Measurements from ENCODE around the gene LRPAP1.

Gene LRPAP1

DNA sequence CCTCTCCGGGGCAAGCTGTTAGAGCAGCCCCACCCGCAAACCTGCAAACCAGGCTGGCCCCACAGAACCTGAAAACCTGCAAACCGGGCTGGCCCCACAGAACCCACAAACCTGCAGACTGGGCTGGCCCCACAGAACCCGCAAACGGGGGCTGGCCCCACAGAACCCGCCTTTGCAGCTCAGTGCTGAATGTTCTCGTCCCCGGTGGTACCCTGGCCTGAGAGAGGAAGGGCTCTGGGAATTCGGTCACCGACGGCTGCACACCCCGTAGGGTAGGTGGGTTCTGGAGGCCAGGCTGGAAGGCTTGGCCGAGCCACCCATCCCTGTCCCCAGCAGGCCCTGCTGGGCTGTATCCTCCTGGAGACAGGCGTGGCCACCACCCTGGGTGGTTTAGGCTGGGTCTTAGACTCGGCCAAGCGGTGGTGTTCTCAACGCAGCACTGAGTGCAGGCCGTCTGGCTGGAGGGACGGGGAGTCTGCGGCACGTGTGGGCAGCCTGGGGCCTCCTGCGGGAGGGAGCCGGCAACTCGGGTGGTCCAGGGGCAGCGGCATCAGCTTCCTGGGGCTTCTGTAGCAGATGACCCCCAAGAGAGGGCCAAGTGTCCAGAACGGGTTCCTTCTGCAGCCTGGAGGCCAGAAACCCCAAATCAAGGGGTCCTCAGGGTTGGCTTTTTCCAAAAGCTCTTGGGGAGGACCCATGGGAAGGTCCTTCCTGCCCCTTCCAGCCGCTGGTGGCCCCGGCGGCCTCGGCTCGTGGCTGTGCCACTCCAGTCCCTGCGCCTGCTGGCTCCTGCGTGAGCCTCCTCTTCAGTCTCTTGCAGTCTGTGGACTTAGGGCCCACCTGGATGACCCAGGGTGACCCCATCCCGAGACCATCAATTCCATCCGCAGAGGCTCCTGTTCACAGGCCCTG lies 53.5 kb downstream of the LRPAP1 start:
- H3K4me1 ChIP-seq (ENCODE audit: control insufficient read depth, insufficient read depth, low read length): no peaks in the 10 kb centered on the region
- ChIA-PET CTCF (interaction anchor here (0.7 to 1.5 kb wide), 3 partner anchors 35 to 208 kb away, joined by 3 to 6 read pairs (median 3); no protein-coding TSS in a partner anchor), POLR2A (no interaction called here)
- TF ChIP-seq ZNF239 (tag by site-specific recombination; IDR thresholded peaks at IDR 0.05): no peak
- no peak for TF ChIP-seq ZNF175 (tag by site-specific recombination; IDR thresholded peaks at IDR 0.05)
- TF ChIP-seq ZNF214 (tag by site-specific recombination; IDR thresholded peaks at IDR 0.05; ENCODE audit: borderline replicate concordance): no peak
- no peak for TF ChIP-seq ZBTB48 (tag by site-specific recombination; IDR thresholded peaks at IDR 0.05)
- no peak for TF ChIP-seq ZNF529 (tag by site-specific recombination; IDR thresholded peaks at IDR 0.05; ENCODE audit: insufficient replicate concordance)
- no peak for TF ChIP-seq KLF8 (tag by site-specific recombination; IDR thresholded peaks at IDR 0.05)
- TF ChIP-seq ZNF76 (tag by site-specific recombination; IDR thresholded peaks at IDR 0.05; ENCODE audit: borderline replicate concordance, low read depth): no peak
- TF ChIP-seq ZBTB7A (tag by site-specific recombination; IDR thresholded peaks at IDR 0.05; ENCODE audit: low read depth): no peak
- TF ChIP-seq ZNF211 (tag by site-specific recombination; IDR thresholded peaks at IDR 0.05; ENCODE audit: low read depth): no peak
- no peak for TF ChIP-seq ZNF610 (tag by site-specific recombination; IDR thresholded peaks at IDR 0.05; ENCODE audit: borderline replicate concordance)
- TF ChIP-seq, protein P1, sequence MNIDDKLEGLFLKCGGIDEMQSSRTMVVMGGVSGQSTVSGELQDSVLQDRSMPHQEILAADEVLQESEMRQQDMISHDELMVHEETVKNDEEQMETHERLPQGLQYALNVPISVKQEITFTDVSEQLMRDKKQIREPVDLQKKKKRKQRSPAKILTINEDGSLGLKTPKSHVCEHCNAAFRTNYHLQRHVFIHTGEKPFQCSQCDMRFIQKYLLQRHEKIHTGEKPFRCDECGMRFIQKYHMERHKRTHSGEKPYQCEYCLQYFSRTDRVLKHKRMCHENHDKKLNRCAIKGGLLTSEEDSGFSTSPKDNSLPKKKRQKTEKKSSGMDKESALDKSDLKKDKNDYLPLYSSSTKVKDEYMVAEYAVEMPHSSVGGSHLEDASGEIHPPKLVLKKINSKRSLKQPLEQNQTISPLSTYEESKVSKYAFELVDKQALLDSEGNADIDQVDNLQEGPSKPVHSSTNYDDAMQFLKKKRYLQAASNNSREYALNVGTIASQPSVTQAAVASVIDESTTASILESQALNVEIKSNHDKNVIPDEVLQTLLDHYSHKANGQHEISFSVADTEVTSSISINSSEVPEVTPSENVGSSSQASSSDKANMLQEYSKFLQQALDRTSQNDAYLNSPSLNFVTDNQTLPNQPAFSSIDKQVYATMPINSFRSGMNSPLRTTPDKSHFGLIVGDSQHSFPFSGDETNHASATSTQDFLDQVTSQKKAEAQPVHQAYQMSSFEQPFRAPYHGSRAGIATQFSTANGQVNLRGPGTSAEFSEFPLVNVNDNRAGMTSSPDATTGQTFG (tag by site-specific recombination; IDR thresholded peaks at IDR 0.05; ENCODE audit: borderline replicate concordance): no peak
- no peak for TF ChIP-seq ZNF394 (tag by site-specific recombination; IDR thresholded peaks at IDR 0.05; ENCODE audit: borderline replicate concordance)
- TF ChIP-seq ZNF501 (tag by site-specific recombination; IDR thresholded peaks at IDR 0.05): no peak
- no peak for TF ChIP-seq ZNF530 (tag by site-specific recombination; IDR thresholded peaks at IDR 0.05; ENCODE audit: low read depth)
- TF ChIP-seq ZNF549 (tag by site-specific recombination; IDR thresholded peaks at IDR 0.05): no peak
- no peak for TF ChIP-seq KLF7 (tag by site-specific recombination; IDR thresholded peaks at IDR 0.05; ENCODE audit: borderline replicate concordance)
- TF ChIP-seq ZNF169 (tag by site-specific recombination; IDR thresholded peaks at IDR 0.05): no peak
- no peak for TF ChIP-seq ZNF404 (tag by site-specific recombination; IDR thresholded peaks at IDR 0.05)
- no peak for TF ChIP-seq ZNF350 (tag by site-specific recombination; IDR thresholded peaks at IDR 0.05)
- H3K4me3 ChIP-seq (ENCODE audit: low read depth, low read length): no peak overlapping the region
- no peaks in the 10 kb centered on the region for H3K9me3 ChIP-seq (ENCODE audit: control insufficient read depth, insufficient read depth, low read depth, low read length)
- no peaks in the 10 kb centered on the region for H3K36me3 ChIP-seq (ENCODE audit: control insufficient read depth in 2 of 2, insufficient read depth in 1 of 2, low read length in 2 of 2)
- H3K27ac ChIP-seq (ENCODE audit: extremely low read depth, low read depth, low read length): no peak overlapping the region

DNA sequence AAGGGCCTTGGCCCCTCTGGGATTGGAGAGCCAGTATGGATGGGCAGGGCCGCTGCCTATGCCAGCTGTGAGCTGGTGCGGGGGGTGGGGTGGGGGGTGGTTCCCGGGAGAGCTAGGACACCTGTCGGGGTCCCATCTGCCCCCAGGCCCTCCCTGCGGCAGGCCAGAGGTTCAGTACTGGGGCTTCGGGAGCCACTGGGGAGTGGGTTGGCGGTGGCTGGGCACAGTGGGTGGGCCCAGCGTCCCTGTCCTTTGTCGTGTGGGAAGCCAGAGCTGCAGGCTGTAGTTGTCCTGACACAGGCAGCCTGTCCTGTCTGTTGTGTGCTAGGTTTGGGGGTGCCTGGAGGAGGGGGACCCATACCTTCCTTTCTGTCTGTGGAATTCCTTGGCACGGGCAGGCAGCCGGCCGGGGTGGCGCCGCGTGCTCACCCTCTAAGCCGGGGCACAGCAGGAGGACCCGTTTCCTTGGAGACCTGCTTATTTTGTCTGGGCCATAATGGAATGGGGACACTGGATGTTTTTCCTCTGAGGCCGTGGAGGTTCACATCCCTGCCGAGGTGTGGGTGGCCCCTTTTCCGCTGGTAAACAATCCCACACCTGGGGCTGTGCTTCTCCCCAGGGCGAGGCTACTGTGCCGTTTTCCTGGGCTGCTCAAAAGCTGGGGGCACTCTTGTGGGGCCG lies 54.3 kb downstream of the LRPAP1 start:
- Histone ChIP-seq H3K4me3 (ENCODE audit: low read depth, low read length) (no peak overlapping the region), H3K4me1 (ENCODE audit: control insufficient read depth, insufficient read depth, low read length) (no peaks in the 10 kb centered on the region), H3K9me3 (ENCODE audit: control insufficient read depth, insufficient read depth, low read depth, low read length) (no peaks in the 10 kb centered on the region), H3K36me3 (ENCODE audit: control insufficient read depth in 2 of 2, insufficient read depth in 1 of 2, low read length in 2 of 2) (no peaks in the 10 kb centered on the region), H3K27ac (ENCODE audit: extremely low read depth, low read depth, low read length) (no peak overlapping the region)
- ChIA-PET POLR2A (no interaction called here), CTCF (interaction anchor here (0.7 to 1.2 kb wide), 2 partner anchors 34 to 132 kb away, joined by 3 read pairs; no protein-coding TSS in a partner anchor)
- 0 out of 2 replicates have a peak, but pooled peaks have one; percentile 10 for TF ChIP-seq ZIC2 (tag by site-specific recombination; IDR thresholded peaks at IDR 0.05)
- TF ChIP-seq, protein P2, sequence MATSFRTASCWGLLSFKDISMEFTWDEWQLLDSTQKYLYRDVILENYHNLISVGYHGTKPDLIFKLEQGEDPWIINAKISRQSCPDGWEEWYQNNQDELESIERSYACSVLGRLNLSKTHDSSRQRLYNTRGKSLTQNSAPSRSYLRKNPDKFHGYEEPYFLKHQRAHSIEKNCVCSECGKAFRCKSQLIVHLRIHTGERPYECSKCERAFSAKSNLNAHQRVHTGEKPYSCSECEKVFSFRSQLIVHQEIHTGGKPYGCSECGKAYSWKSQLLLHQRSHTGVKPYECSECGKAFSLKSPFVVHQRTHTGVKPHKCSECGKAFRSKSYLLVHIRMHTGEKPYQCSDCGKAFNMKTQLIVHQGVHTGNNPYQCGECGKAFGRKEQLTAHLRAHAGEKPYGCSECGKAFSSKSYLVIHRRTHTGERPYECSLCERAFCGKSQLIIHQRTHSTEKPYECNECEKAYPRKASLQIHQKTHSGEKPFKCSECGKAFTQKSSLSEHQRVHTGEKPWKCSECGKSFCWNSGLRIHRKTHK (tag by site-specific recombination; IDR thresholded peaks at IDR 0.05): no peak

Data from HEK293 (cell line).